Uterus (tissue), 2 donors: ENCODE measurements around the gene DLST.

Source experiments
- CTCF ChIP-seq, 4 experiments: fragments of 200-600 bp in 2 of 4; fragments of 450-650 bp in 2 of 4; sonication (generic) in 2 of 4; IDR thresholded peaks; one replicate each; pipeline ENCODE4 v1.5.1; 2016 to 2019; ENCODE audit warnings: antibody characterized with exemption in 4 of 4, mild to moderate bottlenecking in 2 of 4, moderate library complexity in 1 of 4
- POLR2A ChIP-seq, 2 donors: fragments of 450-650 bp; IDR thresholded peaks; one replicate each; pipeline ENCODE4 v1.6.1; 2016; ENCODE audit warnings: antibody characterized with exemption in 2 of 2, mild to moderate bottlenecking in 1 of 2, moderate library complexity in 1 of 2

- no peak for TF ChIP-seq CTCF (IDR thresholded peaks at IDR 0.05)
- no peak for TF ChIP-seq POLR2A (IDR thresholded peaks at IDR 0.05)
Measured at GRCh38 chr14:74836251-74836960, 45.3 kb upstream of the DLST start.
